Lower leg skin (tissue), 3 donors: ENCODE data around the gene TUSC2.

ENCODE experiments used
- POLR2A ChIP-seq, 2 donors: fragments of 450-650 bp; IDR thresholded peaks; one replicate each; pipeline ENCODE4 v1.6.1; 2016 to 2017; ENCODE audit warnings: antibody characterized with exemption in 2 of 2, mild to moderate bottlenecking in 1 of 2, moderate library complexity in 1 of 2
- TF ChIP-seq, protein P1 (sequence below), 3 donors: fragments of 450-650 bp; IDR thresholded peaks; one replicate each; pipeline ENCODE4 v1.5.1; 2016; ENCODE audit warnings: antibody characterized with exemption in 3 of 3, mild to moderate bottlenecking in 3 of 3, moderate library complexity in 2 of 3

DNA sequence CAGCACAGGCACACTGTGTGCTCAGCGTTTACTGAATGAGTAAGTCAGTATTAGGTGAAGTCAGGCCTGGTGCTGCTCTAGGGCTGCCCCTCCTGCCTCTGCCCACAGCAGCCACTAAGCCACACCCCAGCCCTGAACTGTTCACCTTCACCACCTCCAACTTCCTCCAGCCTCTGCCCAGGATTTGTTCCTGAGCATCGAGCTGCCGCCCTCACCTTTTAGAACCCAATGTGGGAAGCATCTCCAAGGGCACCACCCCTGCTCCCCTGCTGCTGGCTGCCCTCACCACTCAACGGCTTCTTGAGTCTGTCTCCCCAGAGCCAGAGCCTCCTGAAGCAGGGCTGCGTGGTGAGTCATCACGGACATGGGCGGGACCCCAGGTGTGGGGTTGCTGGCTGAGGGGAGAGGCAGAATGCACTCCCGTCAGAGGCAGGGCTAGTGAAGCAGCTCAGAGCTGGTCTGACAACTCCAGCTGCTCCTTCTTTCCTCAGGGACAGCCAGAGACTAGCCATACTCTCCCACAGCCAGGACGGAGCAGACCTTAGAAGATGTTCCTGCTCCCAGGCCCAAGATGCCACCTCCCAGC is 11.3 kb downstream of the TUSC2 start:
- no peak for TF ChIP-seq POLR2A (IDR thresholded peaks at IDR 0.05)
- TF ChIP-seq, protein P1, sequence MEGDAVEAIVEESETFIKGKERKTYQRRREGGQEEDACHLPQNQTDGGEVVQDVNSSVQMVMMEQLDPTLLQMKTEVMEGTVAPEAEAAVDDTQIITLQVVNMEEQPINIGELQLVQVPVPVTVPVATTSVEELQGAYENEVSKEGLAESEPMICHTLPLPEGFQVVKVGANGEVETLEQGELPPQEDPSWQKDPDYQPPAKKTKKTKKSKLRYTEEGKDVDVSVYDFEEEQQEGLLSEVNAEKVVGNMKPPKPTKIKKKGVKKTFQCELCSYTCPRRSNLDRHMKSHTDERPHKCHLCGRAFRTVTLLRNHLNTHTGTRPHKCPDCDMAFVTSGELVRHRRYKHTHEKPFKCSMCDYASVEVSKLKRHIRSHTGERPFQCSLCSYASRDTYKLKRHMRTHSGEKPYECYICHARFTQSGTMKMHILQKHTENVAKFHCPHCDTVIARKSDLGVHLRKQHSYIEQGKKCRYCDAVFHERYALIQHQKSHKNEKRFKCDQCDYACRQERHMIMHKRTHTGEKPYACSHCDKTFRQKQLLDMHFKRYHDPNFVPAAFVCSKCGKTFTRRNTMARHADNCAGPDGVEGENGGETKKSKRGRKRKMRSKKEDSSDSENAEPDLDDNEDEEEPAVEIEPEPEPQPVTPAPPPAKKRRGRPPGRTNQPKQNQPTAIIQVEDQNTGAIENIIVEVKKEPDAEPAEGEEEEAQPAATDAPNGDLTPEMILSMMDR (IDR thresholded peaks at IDR 0.05), result no peak
